NOMO-1 (cell line): ENCODE data around the gene HRAS.
"Not testable (repeated sequence)": the region's sequence is repeated elsewhere in the genome, so short reads cannot be mapped to it uniquely, and the experiment has no call there.

ENCODE experiments used
- DNase-seq, 2 experiments: peaks; one replicate each; lab custom pipeline; 2025; ENCODE audit not compliant: unreplicated experiment in 2 of 2; lab: John Stamatoyannopoulos, UW

The HRAS gene

GRCh38 chr11:535519-536454 is at the start of gene HRAS:
TSS of gene HRAS (minus strand) at chr11:535576.
- DNase-seq = peak; percentile 93 to 97

DNA sequence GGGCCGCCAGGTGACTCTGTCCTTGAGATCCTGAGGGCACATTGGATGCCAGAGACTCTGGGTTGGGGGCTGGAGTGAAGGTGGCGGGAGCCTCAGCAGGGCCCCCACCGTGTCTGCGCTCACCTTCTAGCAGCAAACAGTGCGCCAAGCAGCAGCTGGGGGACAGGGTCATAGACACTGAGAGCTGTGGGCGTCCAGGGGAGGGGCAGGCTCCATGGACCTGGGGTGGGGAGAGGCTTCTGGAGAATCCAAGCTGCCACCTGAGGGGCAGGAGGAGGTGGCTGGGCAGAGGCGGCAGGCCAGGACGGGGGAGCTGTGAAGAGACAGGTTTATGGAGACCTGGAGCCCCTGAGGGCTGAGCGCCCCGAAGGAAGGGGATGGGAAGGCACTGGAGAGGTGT is 48.9 kb upstream of the HRAS start:
- no peak for DNase-seq

- DNase-seq = no peak
Measured at GRCh38 chr11:581752-582151, 46.4 kb upstream of the HRAS start.

- no peak for DNase-seq
Measured at GRCh38 chr11:581342-581741, 46.0 kb upstream of the HRAS start.

DNA sequence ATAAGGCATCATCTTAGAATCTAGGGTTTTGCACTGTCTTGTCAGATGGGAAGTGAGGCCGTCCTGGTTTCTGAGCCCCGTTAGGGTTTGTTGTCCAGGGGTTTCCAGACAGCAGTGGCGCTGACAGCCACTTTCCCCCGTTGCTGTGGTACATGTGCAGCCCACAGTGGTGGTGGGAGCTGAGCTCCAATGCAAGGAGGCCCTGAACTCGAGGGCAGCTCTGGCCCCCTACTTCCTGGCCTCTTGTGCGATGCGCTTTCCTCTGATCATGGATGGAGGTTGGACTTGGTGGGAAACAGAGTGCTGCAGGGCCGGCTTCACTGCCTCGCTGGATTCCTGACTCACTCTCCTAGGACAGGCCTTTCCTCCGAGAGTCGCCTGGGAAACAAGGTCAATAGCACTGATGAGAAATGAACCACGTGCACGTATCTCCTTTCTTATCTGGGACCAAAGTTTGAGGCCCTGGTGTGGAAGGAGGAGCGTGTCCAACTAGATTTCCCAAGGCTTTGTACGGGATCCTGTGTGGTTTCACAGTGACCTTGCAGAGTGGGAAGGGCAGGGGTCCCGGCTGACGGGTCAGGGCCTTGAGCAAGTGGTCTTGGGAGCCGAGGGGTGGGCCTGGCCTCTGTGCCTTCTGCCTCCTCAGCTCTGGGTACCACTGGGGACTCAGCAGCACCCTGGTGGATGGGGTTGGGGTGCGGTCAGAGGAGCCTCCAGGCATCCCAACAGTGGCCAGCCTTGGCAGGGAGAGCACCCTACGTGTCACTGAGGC is 44.6 kb upstream of the HRAS start:
- DNase-seq = no peak

DNA sequence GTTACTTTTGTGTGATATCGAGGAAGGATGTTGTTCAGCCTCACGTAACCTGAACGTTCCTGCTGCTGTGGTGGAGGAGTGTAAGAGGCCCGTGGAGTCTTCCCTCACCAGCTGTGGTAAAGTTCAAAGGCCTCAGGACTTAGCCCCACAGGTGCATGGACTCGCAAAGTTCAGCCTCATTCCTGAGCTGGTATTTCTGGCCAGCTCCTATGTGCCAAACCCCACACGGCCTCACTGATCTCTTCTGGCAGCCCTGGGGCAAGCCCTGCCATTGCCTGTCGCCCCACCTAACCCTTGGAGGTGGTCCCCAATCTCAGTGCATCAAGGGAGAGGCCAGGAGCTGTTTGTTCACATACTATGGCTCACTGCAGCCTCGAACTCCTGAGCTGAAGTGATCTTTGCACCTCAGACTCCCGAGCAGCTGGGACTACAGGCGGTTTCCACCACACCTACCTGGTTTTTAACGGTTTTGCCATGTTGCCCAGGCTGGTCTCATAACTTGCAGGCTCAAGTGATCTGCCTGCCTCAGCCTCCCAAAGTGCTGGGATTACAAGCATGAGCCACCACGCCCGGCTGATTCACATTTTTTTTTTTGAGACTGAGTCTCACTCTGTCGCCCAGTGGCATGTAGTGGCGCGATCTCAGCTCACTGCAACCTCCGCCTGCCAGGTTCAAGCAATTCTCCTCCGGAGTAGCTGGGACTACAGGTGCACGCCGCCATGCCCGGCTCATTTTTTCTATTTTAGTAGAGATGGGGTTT is 43.1 kb upstream of the HRAS start:
- no peak for DNase-seq

DNA sequence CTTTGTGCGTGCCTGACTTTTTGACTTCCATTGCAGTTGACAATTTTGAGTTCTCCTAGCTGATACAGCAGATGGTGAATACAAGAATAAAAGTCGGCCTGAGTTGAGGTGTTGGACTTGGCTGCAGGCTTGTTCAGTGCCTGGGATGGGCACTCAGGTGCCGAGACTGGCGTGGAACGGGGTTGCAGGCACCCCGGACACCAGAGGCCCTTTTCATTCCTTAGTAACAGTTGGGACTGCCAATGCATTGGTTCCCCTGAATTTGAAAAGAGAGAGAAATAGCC is 42.2 kb upstream of the HRAS start:
- no peak for DNase-seq

GRCh38 chr11:576811-577610 is 41.6 kb upstream of the HRAS start:
- peak in 1 of 2 experiments; percentile 6 for DNase-seq

DNA sequence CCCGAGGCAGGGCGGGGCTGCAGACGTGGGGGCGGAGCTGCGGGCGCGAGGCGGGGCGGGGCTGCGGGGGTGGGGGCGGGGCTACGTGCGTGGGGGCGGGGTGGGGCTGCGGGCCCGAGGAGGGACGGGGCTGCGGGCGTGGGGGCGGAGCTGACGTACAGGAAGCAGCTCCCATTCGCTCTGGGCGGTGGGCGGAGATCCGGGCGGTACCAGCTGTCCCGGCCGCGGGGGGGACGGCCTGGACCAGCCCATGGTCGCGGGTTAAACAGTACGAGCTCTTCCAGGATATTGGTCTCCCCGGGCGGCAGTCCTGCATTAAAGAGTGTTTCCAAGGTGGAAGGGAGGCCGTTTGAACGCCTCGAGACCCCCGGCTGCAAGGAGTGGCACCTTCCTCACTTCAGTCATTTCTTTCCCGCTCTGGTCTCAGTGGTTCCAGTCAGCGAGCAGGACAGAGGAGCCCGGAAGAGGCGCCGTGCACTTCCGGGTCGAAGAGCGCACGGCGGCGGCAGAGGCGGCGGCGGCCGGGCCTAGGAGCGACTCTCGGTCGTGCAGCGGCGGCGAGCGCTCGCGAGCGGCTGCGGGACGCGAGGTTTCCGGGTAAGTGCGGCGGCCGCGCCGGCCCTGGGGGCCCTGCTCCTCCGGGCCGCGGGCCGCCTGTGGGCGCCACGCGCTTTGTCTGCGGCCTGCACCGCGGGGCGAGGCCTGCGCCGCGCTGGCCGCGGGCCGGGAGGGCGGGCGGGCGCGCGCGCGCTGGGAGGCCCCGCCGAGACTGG is 40.8 kb upstream of the HRAS start, which contains the start of gene PHRF1:
Gene PHRF1 (plus strand): TSS at position 475 of the 773 bp plus-strand sequence. CDS start 5,043 bp downstream, outside the sequence.
- DNase-seq = peak; percentile 85 to 88

DNA sequence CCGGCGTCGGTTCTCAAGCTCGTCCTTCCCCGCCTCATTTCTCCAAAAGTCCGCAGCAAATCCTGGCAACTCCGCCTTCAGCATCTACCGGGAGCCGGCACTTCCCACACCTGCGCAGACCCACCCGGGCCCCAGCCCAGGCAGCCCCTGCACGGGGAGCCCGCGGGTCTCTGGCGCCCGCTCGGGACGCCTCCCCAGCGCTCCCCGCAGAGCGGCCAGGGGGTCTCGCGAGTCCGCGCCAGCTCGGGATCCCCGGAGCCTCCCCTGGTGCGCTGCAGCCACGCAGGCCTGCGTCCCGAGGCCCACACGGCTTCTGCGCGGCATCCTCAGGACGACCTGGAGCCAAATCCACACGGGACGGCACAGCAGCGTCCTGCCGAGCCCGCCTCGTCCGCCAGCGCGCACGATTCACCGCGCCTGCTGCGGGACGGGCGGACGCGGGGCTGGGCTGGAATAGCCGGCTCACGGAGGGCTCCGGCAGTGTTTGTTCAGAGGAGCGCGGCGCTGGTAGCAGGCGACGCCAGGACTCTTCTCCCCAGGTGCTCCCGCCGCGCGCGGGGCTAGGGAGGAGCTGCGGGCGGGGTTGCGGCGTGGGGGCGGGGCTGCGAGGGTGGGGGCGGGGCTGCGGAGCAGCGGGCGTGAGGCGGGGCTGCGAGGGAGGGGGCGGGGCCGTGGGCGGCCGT is 40.1 kb upstream of the HRAS start:
- peak in 1 of 2 experiments; percentile 36 for DNase-seq

- no peak for DNase-seq
Measured at GRCh38 chr11:574632-575312, 39.4 kb upstream of the HRAS start.

- not testable (repeated sequence) for DNase-seq
Measured at GRCh38 chr11:574031-574570, 38.7 kb upstream of the HRAS start.

DNA sequence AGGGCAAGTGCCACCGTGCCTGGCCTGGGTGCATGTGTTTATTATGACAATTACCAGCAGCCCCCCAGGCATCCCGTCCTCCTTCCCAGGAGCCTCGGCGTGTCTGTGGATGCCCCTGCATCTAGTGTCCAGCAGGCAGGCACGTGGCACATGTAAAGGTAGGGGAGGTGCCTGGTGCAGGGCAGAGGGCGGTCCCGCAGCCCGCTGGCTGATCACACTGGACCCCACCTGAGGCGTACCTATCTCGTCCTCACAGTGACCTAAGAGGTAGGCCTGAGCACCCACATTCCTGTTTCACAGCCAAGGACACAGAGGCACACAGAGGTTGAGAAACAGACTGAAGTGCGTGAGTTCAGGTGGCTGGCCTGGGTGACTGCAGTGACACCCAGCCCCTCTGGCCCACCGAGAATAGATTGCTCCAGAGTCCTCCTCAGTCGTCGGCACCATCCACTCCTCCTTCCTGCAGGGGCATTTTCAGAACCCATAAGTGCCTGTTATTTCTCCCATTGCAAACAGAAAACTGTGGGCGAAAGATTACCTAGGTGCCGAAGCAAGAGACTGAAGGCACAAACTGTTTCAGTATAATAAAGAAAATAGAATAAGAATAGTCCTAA is 37.9 kb upstream of the HRAS start:
- no peak for DNase-seq

DNA sequence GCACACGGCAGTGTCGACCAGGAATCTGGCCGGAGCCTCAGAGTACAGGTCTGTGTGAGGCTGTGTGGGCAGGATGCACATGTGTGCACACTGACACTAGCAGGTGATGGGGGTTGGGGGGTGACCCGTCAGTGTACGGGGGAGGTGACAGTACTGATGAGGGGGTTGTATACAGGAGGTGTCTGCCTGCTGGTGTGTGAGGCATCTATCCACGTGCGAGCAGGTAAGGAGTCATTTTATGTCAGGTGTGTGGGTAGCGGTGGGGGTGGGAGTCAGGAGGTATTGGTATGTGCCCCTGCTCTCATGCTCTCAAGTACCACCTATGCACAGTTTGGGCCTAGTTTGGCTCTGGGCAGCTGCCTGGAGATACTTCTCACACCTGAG is 36.4 kb upstream of the HRAS start:
- DNase-seq = no peak

- no peak for DNase-seq
Measured at GRCh38 chr11:569158-569885, 33.9 kb upstream of the HRAS start.

DNA sequence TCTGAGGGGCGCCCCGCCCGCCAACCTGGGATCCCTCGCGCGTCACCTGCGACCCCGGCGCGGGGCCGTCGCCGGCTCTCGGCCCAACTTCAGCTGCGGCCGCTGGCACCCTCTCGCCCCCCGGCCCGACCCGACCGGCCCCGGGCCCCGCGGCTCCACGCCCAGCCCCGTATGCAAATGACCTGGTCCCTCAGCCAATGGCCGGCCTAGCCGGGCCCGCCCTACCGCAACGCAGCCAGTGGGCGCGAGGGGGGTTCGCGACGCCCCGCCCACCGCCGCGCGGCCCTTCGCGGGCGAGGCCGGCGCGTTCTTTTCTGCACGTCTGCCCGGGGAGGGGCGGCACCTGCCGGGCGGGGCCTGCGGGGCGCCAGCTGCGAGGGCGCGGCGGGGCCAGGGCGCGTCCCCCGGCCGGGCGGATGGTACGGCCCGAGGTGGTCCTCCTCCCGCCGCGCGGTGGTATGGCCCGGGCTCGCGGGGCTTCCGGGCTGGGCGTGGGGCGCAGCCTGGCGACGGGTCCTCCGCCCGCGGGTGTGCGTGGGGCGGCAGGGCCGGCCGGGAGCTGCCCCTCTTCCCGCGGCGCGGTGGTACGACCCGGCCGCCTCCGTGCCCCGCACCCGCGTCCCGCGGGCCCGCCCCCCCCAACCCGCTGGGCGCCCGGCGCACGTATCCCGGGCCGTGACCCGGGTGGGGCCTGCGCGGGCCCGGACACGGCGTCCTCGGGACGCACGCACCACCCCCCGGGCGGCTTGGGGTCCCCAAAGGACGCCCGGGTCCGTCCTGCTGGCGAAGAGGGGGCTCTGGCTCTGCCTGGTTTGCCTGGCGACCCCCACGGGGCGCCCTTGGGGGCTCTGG is 33.2 kb upstream of the HRAS start:
- peak; percentile 91 to 98 for DNase-seq
